Iris pigment epithelial cell (primary cell): ENCODE data around the gene OR56A1.
A peak's percentile ranks its signal among the peaks of the same experiment; 100 is the strongest.
"Not testable (repeated sequence)": the region's sequence is repeated elsewhere in the genome, so short reads cannot be mapped to it uniquely, and the experiment has no call there.

ENCODE experiments used
- DNase-seq: peaks from one replicate; pipeline ENCODE4 v3.0.0-alpha.2; 2011; ENCODE audit warnings: low read depth

The OR56A1 gene, protein sequence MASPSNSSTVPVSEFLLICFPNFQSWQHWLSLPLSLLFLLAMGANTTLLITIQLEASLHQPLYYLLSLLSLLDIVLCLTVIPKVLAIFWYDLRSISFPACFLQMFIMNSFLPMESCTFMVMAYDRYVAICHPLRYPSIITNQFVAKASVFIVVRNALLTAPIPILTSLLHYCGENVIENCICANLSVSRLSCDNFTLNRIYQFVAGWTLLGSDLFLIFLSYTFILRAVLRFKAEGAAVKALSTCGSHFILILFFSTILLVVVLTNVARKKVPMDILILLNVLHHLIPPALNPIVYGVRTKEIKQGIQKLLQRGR

DNA sequence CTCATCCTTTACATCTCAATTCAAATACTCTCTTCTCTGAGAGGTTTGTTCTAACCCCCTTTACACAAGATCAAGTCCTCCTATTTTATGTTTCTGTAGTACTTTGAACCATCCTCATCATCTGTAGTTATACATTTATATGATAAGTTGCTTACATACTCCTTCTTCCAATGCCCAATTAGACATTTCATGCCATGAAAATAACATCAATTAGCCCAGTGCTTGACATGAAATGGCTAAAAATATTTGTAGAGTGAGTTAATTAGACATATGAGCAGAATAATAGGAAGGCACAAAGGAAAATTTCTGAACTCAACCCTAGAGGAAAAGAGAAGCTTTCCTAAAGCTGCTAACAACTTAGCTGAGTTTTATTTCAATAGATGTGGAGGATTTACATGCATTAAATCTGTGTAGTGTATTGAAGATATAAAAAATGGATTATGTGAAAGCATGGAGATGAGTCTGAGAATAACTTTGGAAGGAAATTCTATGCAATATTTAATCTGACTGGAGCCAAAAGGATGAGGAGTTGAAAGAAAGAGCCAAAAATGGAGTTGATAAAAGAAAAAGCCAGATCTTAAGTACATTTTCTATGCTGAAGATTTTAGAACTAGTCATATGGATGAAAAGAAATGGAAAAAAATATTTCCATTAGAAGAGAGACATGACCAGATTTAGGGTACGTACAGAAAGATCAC, at the start of gene OR56A1:
Gene OR56A1 (minus strand): TSS at position 51 of the 698 bp plus-strand sequence. CDS start 3,066 bp downstream, outside the sequence.
- DNase-seq, result no peak

DNA sequence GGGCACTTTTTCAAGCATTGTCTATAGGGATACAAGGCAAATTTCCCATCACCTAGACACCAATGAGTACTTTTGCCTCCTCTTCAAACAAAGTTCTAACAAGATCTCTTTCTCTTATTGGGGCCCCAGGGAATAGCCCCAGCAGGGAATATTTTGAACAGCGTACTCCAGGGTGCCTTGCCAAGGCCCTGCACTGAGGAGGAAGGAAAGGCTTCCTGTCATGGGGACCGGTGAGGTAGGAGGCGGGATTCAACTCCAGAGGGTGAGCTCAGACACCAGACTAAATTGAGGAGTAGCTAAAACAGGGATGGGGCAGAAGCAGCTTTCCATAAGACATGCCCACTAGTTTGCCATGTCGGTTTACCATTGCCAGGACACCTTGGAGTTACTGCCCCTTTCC, 48.9 kb upstream of the OR56A1 start:
- DNase-seq, result no peak

DNA sequence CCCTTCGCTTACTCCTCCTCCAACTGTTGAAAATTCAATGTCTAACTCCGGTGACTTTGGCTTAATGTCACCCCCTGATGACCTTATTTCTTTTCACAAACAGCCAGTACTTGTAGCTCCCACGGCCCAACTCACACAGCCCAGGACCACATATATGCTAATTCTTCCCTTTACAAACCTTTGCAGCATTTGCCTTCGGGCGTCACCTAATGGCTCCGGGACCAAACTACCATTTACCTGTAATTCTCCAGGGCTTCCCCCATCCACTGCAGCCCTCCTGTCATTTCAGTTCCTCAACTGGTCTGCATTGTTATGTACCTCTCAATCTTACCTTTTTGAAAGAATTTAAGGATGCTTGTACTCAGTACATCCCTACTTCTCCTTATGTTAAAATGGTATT, 47.2 kb upstream of the OR56A1 start:
- DNase-seq, result no peak

DNA sequence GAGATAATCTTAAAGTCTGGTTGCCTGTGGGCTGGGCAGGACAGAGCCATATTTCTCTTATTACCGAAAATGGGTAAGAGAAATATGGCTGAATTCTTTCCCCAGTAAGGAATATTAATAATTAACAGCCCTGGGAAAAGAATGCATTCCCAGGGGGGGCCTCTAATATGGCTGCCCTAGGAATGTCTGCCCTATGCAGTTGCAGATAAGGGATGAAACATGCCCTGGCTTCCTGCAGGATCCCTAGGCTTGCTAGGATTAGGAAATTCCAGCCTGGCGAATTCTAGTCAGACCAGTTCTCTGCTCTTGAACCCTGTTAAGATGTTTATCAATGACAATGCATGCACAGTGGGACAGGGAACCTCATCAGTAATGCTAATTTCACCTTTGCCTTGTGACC, 45.9 kb upstream of the OR56A1 start:
- not testable (repeated sequence) for DNase-seq

DNA sequence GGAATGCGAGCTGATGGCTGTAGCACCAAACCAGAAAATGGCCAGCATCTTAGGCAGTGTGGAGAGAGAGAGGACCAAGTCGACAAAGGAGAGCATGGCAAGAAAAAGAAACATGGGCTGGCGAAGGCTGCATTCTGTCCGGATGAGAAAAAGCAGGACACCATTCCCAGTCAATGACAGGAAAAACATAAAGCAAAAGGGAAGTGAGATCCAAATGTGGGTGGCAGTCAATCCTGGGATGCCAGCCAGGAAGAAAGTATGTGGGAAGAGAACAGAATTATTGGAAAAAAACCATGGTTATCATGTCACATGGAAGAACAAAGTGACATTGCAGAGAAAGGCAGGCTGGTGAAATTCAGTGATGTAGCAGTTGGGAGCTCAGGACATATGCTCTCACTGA, 36.9 kb upstream of the OR56A1 start:
- DNase-seq, result no peak

DNA sequence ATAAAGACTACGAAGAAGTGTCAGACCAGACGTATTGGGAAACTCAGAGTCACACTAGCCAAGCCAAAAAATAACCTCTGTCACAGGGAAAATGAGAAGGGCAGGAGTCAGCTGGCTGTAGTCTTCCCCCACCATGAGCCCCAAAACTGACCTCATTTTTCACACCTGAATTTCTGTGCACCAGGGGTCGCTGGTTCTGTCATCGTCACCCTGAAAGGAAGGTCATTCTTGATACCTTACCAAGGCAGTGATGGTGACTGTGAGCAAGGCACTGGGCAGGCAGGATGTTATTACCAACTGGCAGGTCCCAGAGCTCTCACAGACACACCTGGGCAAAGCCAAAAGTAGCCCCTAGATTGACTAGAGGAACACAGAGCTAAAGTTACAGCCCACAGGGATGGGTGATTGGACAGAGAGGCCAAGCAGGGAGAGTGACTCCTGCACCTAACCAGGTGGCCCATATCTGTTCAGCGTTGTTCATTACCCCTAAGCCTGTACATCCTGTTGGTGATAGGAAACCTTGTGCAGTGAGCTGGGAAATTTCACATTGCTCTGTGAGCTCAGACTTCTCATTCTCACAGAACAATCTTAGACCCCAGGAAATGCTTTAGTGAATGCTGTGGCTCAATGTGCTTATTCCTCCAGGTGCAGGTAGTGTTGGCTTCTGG, 32.3 kb upstream of the OR56A1 start:
- no peak for DNase-seq

DNA sequence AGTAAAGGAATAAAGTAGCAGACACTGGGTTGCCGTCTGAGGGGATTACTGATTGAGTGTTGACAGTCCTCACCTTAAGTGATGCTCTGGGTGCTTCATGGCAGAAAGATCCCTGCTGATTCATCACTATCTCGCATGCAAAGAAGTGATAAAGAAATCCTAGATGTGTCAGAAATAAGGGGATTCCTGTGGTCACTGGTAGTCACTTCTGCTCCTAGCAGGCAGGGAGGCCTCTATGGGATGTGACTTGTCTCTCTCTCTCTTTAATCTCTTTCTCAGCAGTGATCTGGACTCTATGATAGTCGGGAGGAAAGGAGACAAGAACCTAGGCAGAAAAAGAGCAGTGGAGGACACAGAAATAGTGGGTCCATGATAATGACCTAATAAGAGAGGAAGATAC, 30.9 kb upstream of the OR56A1 start:
- no peak for DNase-seq

DNA sequence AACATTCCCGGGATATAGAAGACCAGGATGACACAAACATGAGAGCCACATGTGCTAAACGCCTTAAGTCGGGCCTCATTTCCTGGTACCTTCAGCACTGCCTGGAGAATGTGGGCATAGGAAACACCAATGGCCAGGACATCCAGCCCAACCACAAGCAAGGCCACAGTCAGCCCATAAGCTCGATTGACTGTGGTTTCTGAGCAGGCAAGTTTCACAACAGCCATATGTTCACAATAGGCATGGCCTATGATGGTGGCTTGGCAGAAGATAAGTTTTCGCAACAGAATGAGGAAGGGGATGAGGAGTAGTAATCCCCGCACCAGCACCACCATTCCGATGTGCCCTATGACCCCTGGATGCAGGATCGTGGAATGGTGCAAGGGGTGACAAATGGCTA, 26.9 kb upstream of the OR56A1 start:
- no peak for DNase-seq

DNA sequence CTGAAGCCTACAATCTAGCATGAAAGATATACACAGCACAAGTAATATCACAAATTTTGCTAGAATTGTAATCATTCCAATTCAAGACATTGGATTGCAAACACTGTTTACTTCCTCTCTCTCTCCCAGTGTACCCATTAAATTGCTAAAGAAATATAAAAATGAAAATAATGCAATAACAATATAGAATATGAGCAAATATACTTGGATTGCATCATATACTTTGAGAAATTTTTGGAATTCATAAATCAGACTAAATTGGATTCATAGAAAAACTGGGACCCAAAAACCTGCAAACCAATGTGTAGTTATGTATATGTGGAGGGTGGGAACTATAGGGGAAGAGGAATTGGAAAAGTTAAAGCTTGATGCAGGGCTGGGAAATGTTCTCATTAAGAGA, 25.0 kb upstream of the OR56A1 start:
- no peak for DNase-seq

DNA sequence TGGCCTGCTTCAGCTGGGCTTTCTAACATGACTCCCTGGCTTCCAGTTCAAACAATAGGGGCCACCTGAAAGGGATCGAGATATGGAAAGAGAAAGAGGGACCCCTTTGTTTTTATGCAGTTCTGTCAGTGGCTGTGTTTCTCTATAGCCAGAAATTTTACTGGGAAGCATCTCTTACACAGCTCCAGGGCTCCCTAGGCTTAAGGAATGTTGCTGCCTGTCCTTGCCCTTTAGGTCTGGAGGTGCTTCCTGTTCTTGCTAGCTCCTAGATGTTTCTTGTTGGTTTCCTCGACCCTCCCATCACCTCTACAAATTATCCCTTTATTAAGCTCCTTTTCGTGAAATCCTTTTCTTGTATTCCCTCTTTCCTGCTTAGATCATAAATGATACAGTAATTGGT, 21.8 kb upstream of the OR56A1 start:
- no peak for DNase-seq

DNA sequence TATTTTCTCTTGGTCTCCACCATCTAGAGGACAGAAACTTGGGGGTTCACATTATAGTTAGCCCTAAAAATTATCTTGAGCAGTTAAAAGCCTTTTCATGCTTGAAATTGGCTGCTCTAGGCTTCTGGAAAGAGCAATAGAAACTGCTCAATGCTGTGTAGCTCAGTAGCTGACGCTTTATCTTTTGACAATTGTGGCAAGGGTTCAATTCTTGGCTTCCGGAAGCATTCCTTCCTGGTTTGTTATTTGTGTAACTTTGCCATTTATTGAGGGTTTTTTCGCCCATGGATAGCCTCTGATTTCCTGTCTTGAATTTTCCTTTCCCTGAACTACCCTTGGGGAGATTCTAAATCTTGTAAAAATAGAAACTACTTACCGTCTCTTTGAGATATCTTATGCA, 10.3 kb upstream of the OR56A1 start:
- no peak for DNase-seq

DNA sequence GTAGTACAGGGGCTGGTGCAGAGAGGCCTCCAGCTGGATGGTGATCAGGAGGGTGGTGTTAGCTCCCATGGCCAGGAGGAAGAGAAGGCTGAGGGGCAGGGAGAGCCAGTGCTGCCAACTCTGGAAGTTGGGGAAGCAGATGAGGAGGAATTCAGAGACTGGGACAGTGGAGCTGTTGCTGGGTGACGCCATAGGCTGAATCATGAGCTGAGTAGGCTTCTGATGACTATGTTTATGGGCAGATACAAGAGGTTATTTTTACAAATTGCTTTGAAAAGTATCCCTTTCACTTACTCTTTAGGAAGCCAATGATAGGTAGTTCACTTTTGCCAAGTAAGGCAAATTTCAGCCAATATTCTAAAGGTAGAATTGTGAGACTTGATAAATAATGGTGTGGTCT, 3.1 kb downstream of the OR56A1 start:
- no peak for DNase-seq

DNA sequence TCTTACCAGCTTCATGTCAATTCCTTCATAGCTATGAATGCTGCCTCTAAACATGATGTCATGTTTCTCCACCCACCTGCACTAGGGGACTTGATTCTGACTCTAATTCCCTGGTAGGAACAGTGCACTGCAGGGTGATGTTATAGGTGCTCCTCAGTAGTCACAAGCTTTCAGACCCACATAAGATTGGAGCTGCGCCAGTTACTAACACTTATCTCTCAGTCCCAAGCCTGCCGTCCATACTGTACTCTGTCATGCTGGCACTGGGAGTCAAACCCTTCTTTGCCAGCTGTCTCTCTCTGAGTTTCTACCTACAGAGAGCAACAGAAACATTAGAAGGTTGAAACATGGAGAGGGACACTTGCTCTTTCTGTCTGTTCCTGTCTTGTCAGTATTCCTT, 5.5 kb downstream of the OR56A1 start:
- no peak for DNase-seq

DNA sequence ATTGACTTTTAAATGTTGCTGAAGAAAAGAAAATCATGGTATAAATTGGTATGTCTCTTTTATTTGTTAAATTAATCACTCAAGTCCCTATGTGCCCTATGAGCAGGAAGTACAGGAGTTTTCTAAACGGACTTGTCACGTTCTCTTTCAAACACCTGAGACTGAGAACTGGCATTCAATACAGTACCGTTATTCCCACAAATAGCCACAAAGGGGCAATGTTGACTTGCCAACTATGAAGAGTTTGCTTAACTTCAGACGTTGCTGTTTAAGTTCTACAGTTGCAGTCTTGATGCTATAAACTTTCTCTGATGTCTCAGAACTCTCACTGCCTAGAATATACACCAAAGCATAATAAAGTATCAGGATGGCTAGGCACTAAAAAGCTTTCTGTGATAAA, 7.6 kb downstream of the OR56A1 start:
- peak; percentile 36 for DNase-seq

DNA sequence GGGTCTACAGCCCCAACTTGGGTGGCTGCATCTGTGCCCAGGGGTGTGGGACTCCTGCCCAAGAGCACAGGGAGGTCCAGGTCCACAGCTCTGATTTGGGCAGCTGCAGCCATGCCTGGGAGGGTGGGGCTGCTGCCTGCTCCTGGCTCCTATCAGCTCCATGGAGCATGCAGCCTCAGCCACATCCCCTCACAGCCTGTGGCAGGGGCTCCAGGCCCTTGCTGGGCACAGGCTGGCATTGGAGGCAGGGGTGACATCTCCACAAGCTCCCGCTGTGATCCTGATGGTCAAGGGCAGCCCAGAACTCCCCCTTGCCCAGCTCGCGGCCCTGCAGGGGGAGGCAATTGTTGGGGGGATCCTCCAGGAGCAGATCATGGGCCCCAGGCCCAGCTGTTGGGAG, 17.5 kb downstream of the OR56A1 start:
- no peak for DNase-seq

DNA sequence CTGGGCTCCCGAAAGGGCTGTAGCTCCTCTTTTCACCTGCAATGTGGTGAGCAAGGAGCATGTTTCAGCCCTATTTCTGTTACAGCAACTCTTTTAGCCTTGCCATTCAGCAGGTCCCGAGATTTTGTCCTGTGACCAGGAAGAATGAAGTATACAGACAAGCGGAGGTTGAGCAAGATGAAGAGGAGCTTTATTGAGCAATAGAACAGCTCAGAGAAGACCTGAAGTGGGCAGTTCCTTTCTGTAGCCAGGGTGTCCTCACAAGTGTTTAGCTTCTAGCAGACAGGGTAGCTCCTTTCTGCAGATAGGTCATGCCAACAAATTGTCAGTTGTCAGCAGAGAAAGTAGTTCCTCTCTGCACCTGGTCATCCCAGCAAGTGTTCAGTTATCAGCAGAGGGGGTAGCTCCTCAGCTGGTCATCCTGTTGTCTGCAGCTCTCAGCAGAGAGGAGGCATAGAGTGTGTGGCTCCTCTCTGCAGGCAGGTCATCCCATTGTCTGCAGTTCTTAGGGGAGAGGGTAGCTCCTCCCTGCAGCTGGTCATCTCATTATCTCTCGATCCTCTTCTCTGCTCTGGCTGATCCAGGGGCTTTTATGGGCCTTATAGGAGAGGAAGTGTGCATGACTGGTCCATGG, 18.4 kb downstream of the OR56A1 start:
- no peak for DNase-seq

DNA sequence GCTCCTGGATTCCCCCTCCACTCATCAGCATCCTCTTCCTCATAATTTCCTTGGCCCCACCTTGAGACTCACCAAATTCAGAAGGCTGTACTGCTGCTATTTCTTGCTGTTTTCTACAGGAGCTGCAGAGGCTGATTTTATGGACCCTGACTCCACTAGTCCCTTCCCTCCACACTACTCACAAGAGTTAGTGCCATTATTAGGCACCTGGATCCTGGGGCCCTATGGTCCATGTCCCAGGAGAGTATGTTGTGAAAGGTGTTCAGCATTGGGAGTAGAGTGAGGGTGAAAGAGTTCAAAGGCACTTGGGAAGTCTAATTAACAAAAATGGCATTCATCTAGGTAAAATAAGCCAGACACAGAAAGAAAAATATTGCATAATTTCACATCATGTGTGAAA, 23.7 kb downstream of the OR56A1 start, which contains the start of gene OR56A4:
Gene OR56A4 (minus strand): TSS at position 101 of the 400 bp plus-strand sequence. CDS start 3,954 bp downstream, outside the sequence.
- DNase-seq, result no peak

DNA sequence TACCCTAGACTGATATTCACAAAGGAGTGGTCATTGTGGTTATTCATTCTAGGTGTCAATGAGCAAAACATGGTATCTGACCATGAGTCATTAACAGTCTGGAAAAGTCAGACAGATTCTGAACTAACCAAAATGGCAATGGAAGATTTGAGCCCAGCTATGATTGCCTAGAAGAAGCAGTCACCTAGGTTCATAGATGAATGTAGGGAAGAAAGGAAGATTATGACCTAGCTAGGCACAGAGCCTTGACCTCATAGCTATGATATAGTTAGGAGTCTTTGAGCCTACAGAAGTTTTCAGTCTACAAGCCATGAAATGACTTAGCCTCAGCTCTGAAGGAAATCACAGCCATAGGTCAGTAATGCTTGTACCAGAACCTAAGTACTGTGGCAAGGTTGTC, 24.2 kb downstream of the OR56A1 start:
- no peak for DNase-seq

DNA sequence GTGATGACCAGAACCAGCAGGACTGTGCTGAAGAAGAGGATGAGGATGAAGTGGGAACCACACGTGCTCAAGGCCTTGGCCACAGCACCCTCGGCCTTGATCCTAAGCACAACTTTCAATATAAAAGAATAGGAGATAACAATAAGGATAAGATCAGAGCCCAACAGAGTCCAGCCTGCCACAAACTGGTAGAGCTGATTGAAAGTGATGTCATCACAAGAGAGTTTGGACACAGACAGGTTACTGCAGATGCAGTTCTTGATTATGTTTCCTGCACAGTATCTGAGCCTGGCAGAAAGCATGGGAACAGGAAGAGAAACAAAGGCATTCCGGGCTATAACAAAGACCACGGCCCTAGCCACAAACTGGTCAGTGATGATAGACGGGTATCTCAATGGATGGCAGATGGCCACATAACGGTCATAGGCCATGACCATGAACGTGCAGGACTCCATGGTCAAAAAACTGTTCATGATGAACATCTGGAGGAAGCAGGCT, 28.3 kb downstream of the OR56A1 start:
- no peak for DNase-seq

DNA sequence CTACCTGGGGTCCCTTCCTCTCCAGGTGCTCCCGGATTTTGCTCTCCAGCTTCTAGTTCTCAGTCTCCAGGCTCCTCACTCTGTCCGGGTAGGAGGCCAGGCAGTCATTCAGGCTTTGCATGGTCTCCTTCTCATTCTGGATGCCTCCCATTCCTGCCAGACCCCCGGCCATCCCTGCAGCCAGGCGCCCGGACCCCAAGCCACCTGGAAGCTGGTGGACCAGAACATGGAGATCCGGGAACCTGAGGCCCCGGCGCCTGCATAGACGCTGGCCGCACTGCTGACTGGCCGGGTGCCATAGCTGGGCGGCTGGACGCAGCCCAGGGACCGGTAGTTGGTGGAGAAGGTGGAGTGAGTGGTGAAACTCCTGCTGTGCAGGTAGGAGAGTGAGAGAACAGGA, 35.8 kb downstream of the OR56A1 start:
- DNase-seq, result no peak

DNA sequence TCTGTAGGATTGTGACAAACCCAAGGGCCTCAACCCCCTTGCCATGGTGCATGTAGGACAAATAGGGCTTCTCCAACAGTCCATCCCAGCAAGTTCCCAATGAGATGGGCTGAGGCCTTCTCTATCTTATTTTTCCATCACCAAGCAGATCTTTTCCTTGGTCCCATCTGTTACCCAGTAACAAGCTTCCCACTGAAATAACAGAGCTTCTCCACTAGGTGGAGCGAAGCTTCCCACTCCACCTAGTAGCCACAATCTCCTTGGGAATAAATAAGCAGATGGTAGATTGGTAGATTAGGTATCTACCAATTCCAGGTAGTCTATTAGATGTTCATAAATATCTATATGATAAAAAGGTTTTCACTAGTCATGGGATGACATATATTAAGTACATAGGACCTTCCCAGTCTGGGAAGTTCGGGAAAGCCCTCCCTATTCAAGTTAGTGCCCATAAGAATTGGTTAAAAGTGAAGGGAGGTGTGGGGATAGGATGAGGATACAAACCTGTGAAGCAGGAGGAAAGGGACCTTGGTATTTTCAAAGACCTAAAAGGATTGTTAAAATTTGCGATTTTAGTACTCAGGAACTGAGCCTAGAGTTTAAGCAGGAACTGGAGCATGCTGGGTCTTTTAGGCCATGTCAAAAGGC, 37.8 kb downstream of the OR56A1 start:
- peak; percentile 30 for DNase-seq

DNA sequence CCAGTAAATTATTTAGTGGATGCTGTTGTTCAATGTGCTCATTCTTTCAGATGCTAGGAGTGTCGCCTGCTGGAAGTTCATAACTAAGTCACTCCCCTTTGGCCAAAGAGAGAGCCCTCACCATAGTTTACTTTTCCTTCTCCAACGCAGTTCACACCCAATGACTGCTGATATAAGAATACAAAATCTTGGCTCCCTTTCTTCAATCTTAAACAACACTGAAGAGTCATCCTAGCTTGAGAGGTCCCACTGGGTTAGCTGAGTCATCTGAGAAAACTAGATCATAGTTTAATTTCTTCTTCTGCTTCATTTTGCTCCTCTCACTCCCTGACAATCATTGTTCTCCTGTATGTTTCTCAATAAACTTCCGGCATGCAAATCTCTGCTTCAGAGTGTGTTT, 38.4 kb downstream of the OR56A1 start:
- DNase-seq, result no peak
